SJSA1 (cell line): ENCODE results near the gene SLC38A6. TPM values are rescaled to one million over a fixed set of nuclear protein-coding genes. Genes with fewer than 3 reads are reported as not detected.
"Not testable (repeated sequence)": the region's sequence is repeated elsewhere in the genome, so short reads cannot be mapped to it uniquely, and the experiment has no call there.

Source experiments
- DNase-seq, 2 experiments: peaks; one replicate each; pipeline ENCODE4 v3.0.0-alpha.2; 2015 to 2020; ENCODE audit warnings: low spot score in 2 of 2, low read depth in 1 of 2
- H3K27ac ChIP-seq: fragments of 250-450 bp; sonication (Bioruptor Pico); 2 replicates; pipeline ENCODE4 v1.5.1; 2020; ENCODE audit warnings: mild to moderate bottlenecking, moderate library complexity
- H3K27me3 ChIP-seq: fragments of 250-450 bp; sonication (Bioruptor Pico); replicated peaks from 2 replicates; pipeline ENCODE4 v1.5.1; 2020; ENCODE audit warnings: mild to moderate bottlenecking, moderate library complexity
- H3K36me3 ChIP-seq: fragments of 250-450 bp; sonication (Bioruptor Pico); 2 replicates; pipeline ENCODE4 v1.5.1; 2020; ENCODE audit warnings: mild to moderate bottlenecking
- H3K4me1 ChIP-seq: fragments of 250-450 bp; sonication (Bioruptor Pico); replicated peaks from 2 replicates; pipeline ENCODE4 v1.6.1; 2021; ENCODE audit warnings: mild to moderate bottlenecking
- H3K4me3 ChIP-seq: fragments of 250-450 bp; sonication (Bioruptor Pico); 2 replicates; pipeline ENCODE4 v1.5.1; 2020; ENCODE audit warnings: mild to moderate bottlenecking
- H3K9me3 ChIP-seq: fragments of 250-450 bp; sonication (Bioruptor Pico); replicated peaks from 2 replicates; pipeline ENCODE4 v1.5.1; 2020; ENCODE audit warnings: mild to moderate bottlenecking
- total RNA-seq: library from RNA; depleted of rRNA; stranded (reverse); fragments of >200 nt; shearing (Covaris generic); gene quantifications from 2 replicates; pipeline ENCODE4 v1.2.3, GENCODE V29; 2014

SLC38A6 gene
- total RNA-seq, 1 experiment from 2014 or later = 22.8 TPM

- Histone ChIP-seq H3K27me3 (no peaks in the 10 kb centered on the region), H3K4me3 (no peak overlapping the region), H3K4me1 (no peaks in the 10 kb centered on the region), H3K27ac (no peak overlapping the region), H3K9me3 (no peaks in the 10 kb centered on the region), H3K36me3 (no peaks in the 10 kb centered on the region)
- DNase-seq = no peak
Measured at GRCh38 chr14:61047021-61047420, 66.0 kb downstream of the SLC38A6 start.

DNA sequence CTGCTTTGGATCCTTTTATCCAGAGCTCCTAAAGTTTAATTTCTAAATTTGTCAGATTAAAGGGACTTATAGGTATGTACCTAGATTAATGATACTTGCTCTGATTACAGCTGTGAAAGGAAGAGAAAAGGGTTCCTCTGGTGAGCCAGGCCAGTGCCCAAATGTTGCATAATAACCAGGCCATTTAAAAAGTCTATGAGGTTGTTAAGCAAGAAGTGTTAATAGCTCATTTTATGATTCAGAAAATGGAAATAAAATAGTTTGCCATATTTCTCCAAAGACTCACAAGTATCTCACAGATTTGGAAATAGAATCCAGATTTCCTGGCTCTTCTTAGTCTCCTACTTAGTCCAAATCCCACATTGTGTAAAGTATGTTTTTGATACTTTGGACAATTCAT, 67.6 kb downstream of the SLC38A6 start:
- Histone ChIP-seq H3K4me3 (no peak overlapping the region), H3K9me3 (no peaks in the 10 kb centered on the region), H3K27me3 (no peaks in the 10 kb centered on the region), H3K36me3 (no peaks in the 10 kb centered on the region), H3K4me1 (no peaks in the 10 kb centered on the region), H3K27ac (no peak overlapping the region)
- DNase-seq = no peak

DNA sequence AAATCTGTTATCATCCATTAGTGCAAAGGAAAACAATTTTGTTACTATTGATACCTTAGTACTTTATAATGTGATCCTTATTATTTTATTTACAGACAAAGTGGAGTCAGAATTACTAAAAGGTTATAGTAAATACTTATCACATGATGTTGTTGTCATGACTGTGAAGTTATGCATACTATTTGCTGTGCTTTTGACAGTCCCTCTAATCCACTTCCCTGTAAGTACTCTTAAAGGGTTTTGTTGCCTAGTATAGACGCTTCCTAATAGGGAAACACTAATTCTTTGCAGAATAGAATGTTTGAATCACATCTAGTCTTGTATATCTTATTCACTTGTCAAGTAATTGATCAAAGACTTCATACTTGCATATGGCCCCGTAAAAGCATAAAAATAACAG, 69.4 kb downstream of the SLC38A6 start:
- no peak overlapping the region for H3K27ac ChIP-seq
- no peaks in the 10 kb centered on the region for H3K9me3 ChIP-seq
- H3K4me1 ChIP-seq = no peaks in the 10 kb centered on the region
- no peaks in the 10 kb centered on the region for H3K36me3 ChIP-seq
- H3K27me3 ChIP-seq = no peaks in the 10 kb centered on the region
- no peak for DNase-seq
- no peak overlapping the region for H3K4me3 ChIP-seq

- Histone ChIP-seq H3K27me3 (no peaks in the 10 kb centered on the region), H3K4me1 (no peaks in the 10 kb centered on the region), H3K36me3 (no peaks in the 10 kb centered on the region), H3K27ac (no peak overlapping the region), H3K4me3 (no peak overlapping the region), H3K9me3 (no peaks in the 10 kb centered on the region)
- no peak for DNase-seq
Measured at GRCh38 chr14:61051051-61051450, 70.0 kb downstream of the SLC38A6 start.

GRCh38 chr14:61051621-61052020, 70.6 kb downstream of the SLC38A6 start:
- no peak overlapping the region for H3K27ac ChIP-seq
- DNase-seq = no peak

DNA sequence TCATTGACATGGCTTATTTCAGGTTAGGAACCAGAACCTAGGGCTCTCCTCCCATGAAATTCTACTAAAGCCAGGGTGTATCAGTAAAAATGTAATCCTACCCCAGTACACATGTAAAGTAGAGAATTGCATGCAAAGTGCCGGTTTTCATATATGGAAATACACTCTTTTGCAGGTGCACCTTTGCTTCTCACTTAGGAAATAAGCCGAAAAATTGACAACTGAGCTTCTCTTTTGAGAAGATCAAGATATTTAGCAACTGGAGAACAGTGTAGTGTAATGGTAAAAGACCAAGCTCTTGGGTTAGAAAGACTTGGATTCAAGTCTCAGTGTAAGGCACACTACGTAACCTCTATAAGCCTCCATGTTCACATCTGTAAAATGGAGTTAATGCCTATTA, 82.4 kb downstream of the SLC38A6 start:
- Histone ChIP-seq H3K9me3 (no peaks in the 10 kb centered on the region), H3K36me3 (no peaks in the 10 kb centered on the region), H3K27ac (no peak overlapping the region), H3K4me3 (no peak overlapping the region), H3K27me3 (no peaks in the 10 kb centered on the region), H3K4me1 (no peaks in the 10 kb centered on the region)
- DNase-seq = no peak

More at GRCh38 chr14:61051621-61052020, 70.6 kb downstream of the SLC38A6 start:
- Histone ChIP-seq H3K36me3 (no peaks in the 10 kb centered on the region), H3K9me3 (no peaks in the 10 kb centered on the region), H3K4me1 (no peaks in the 10 kb centered on the region), H3K4me3 (no peak overlapping the region), H3K27me3 (no peaks in the 10 kb centered on the region)

DNA sequence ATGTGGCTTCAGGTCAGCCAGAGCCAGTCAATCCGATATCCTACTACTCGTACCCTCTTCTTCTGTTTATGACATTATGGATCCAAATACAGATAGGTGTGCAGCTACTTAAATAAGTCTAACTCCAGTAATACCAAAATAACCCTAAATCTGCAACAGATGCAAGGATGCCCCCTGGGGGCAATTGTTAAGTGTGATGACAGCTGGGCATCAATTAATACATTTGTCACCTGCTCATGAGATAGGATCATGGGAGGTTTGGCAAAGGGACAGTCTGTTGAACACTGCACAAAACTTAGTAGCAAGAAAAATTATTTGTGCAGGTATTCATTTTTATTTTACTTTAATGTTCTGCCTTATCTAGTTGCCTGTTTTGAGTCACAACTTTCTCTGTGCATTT, 83.2 kb downstream of the SLC38A6 start:
- no peaks in the 10 kb centered on the region for H3K27me3 ChIP-seq
- H3K36me3 ChIP-seq = no peaks in the 10 kb centered on the region
- H3K4me3 ChIP-seq = no peak overlapping the region
- no peaks in the 10 kb centered on the region for H3K4me1 ChIP-seq
- DNase-seq = no peak
- H3K9me3 ChIP-seq = no peaks in the 10 kb centered on the region
- H3K27ac ChIP-seq = no peak overlapping the region

DNA sequence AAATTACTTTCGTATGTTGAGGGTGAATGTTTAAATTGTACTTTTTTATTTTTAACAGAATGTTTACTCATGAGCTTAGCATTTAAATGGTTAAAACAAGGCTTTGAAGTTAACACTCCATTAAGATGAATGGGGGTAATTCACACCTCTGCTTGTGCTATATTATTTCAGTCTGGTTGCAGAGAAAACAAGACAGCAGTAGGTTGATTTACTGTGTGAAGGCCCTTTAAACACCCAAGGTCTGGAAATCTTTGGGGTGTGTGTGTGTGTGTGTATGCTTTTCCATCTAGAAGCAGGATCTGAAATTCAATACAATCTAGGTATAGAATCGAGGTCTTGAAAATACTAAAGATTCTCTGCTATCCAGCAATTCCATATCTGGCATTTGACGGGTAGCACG, 83.8 kb downstream of the SLC38A6 start:
- H3K27ac ChIP-seq = no peak overlapping the region
- H3K9me3 ChIP-seq = no peaks in the 10 kb centered on the region
- H3K4me1 ChIP-seq = no peaks in the 10 kb centered on the region
- H3K27me3 ChIP-seq = no peaks in the 10 kb centered on the region
- DNase-seq = no peak
- no peak overlapping the region for H3K4me3 ChIP-seq
- H3K36me3 ChIP-seq = no peaks in the 10 kb centered on the region

GRCh38 chr14:61065656-61066055, 84.6 kb downstream of the SLC38A6 start:
- Histone ChIP-seq H3K9me3 (no peaks in the 10 kb centered on the region), H3K36me3 (no peaks in the 10 kb centered on the region), H3K4me3 (no peak overlapping the region), H3K4me1 (no peaks in the 10 kb centered on the region), H3K27me3 (no peaks in the 10 kb centered on the region), H3K27ac (no peak overlapping the region)
- no peak for DNase-seq

GRCh38 chr14:61072442-61072841, 91.4 kb downstream of the SLC38A6 start:
- not testable (repeated sequence) for H3K4me1 ChIP-seq, H3K36me3 ChIP-seq, H3K9me3 ChIP-seq, H3K4me3 ChIP-seq, H3K27ac ChIP-seq, H3K27me3 ChIP-seq, DNase-seq

GRCh38 chr14:61074852-61075251, 93.8 kb downstream of the SLC38A6 start:
- no peaks in the 10 kb centered on the region for H3K27me3 ChIP-seq
- peaks cover 4% of the 10 kb centered on the region; the same call in 1 of the 2 replicates for H3K4me1 ChIP-seq
- no peak overlapping the region for H3K4me3 ChIP-seq
- no peak for DNase-seq
- no peaks in the 10 kb centered on the region for H3K9me3 ChIP-seq
- H3K36me3 ChIP-seq = no peaks in the 10 kb centered on the region
- H3K27ac ChIP-seq = no peak overlapping the region

- Histone ChIP-seq H3K4me3 (no peak overlapping the region), H3K36me3 (no peaks in the 10 kb centered on the region), H3K27ac (no peak overlapping the region), H3K9me3 (no peaks in the 10 kb centered on the region), H3K27me3 (no peaks in the 10 kb centered on the region), H3K4me1 (peaks cover 15% of the 10 kb centered on the region)
- no peak for DNase-seq
Measured at GRCh38 chr14:61076556-61076955, 95.5 kb downstream of the SLC38A6 start.

- H3K36me3 ChIP-seq = no peaks in the 10 kb centered on the region
- H3K9me3 ChIP-seq = no peaks in the 10 kb centered on the region
- H3K4me1 ChIP-seq = peaks cover 15% of the 10 kb centered on the region
- DNase-seq = no peak
- H3K27ac ChIP-seq = no peak overlapping the region
- H3K27me3 ChIP-seq = no peaks in the 10 kb centered on the region
- H3K4me3 ChIP-seq = no peak overlapping the region
Measured at GRCh38 chr14:61077437-61077836, 96.4 kb downstream of the SLC38A6 start.

DNA sequence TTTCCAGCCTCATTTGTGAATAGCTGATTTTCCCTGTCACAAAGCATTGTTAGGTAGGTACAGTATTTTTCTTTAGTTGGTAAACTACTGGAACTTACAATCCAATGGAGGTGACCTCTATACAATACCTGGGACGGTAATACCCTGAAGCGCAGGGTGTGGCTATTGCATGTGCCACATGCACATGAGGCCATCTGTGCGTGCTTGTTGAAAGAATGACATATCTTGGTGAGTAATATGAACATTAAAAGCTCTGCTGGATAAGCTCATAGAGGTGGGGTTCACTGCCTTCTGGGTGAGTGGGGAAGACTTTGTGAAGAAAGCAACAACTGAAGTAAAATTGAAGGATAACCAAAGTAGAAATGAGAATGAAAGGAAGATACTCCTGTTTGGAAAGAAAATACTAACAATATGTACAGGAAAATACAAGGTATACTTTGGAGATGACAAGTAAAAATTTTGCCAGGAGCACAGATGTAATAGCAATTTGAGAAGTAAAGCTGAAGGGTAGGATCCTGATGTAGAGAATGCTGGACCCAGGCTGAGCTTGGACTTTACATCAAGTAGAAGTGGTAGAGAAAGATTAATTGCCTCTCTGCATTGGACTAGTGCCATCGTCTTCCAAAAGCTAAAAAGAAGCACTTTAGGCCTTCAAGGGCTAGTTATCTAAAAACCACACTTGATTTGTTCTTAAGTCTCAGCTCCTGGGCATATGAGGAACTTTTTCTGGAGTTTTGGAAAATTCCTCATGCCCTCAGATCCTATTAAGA, 97.1 kb downstream of the SLC38A6 start:
- Histone ChIP-seq H3K4me3 (no peak overlapping the region), H3K36me3 (no peaks in the 10 kb centered on the region), H3K27me3 (no peaks in the 10 kb centered on the region), H3K4me1 (peaks cover 15% of the 10 kb centered on the region), H3K27ac (no peak overlapping the region), H3K9me3 (no peaks in the 10 kb centered on the region)
- no peak for DNase-seq

GRCh38 chr14:61080591-61081010, 99.6 kb downstream of the SLC38A6 start:
- Histone ChIP-seq H3K4me1 (peaks cover 15% of the 10 kb centered on the region), H3K27me3 (no peaks in the 10 kb centered on the region), H3K4me3 (no peak overlapping the region), H3K36me3 (no peaks in the 10 kb centered on the region), H3K27ac (peak overlapping the region; percentile 31), H3K9me3 (no peaks in the 10 kb centered on the region)
- DNase-seq = peak in 1 of 2 experiments; percentile 47
